SK-N-SH treated with all-trans-retinoic acid at 6 μM for 48 hours (cell line): ENCODE measurements around the gene LFNG.

Experiments used
- ATAC-seq: fragments of 200-7000 bp; cut with Tn5 transposase; 3 replicates; pipeline ENCODE4 v1.9.1; 2020; ENCODE audit warnings: mild to moderate bottlenecking, moderate library complexity
- ARNTL ChIP-seq: fragments of 450-650 bp; formaldehyde crosslinking; IDR thresholded peaks from 2 replicates; pipeline ENCODE4 v1.5.0; 2020; ENCODE audit warnings: low read depth, mild to moderate bottlenecking, moderate library complexity, borderline replicate concordance
- BACH2 ChIP-seq: fragments of 250-450 bp; sonication (Bioruptor Pico); IDR thresholded peaks from 2 replicates; pipeline ENCODE4 v1.9.0; 2021; ENCODE audit warnings: mild to moderate bottlenecking, borderline replicate concordance
- GLIS3 ChIP-seq: fragments of 250-450 bp; sonication (Bioruptor Pico); IDR thresholded peaks from 2 replicates; pipeline ENCODE4 v1.5.0; 2020; ENCODE audit warnings: mild to moderate bottlenecking, moderate library complexity
- PPARA ChIP-seq: fragments of 250-450 bp; sonication (Bioruptor Pico); IDR thresholded peaks from 2 replicates; pipeline ENCODE4 v1.5.0; 2020; ENCODE audit warnings: mild to moderate bottlenecking, borderline replicate concordance
- RARB ChIP-seq: fragments of 250-450 bp; sonication (Bioruptor Pico); IDR thresholded peaks from 2 replicates; pipeline ENCODE4 v1.8.0; 2021; ENCODE audit warnings: mild to moderate bottlenecking, moderate library complexity
- TCF4 ChIP-seq: fragments of 250-450 bp; sonication (Bioruptor Pico); IDR thresholded peaks from 2 replicates; pipeline ENCODE4 v1.8.0; 2021; ENCODE audit warnings: mild to moderate bottlenecking, moderate library complexity, borderline replicate concordance
- TOX ChIP-seq: fragments of 250-450 bp; sonication (Bioruptor Pico); IDR thresholded peaks from 2 replicates; pipeline ENCODE4 v1.8.0; 2021; ENCODE audit warnings: mild to moderate bottlenecking, moderate library complexity, borderline replicate concordance
- TSHZ2 ChIP-seq: fragments of 250-450 bp; sonication (Bioruptor Pico); IDR thresholded peaks from 2 replicates; pipeline ENCODE4 v1.5.0; 2020; ENCODE audit warnings: mild to moderate bottlenecking, moderate library complexity
- ZC3H10 ChIP-seq: fragments of 250-450 bp; sonication (Bioruptor Pico); IDR thresholded peaks from 2 replicates; pipeline ENCODE4 v1.5.1; 2021; ENCODE audit warnings: mild to moderate bottlenecking, moderate library complexity
- ZFP3 ChIP-seq: fragments of 250-450 bp; sonication (Bioruptor Pico); IDR thresholded peaks from 2 replicates; pipeline ENCODE4 v1.5.0; 2020; ENCODE audit warnings: mild to moderate bottlenecking, moderate library complexity
- ZFP30 ChIP-seq: fragments of 450-650 bp; formaldehyde crosslinking; IDR thresholded peaks from 2 replicates; pipeline ENCODE4 v1.5.0; 2022; ENCODE audit warnings: mild to moderate bottlenecking, moderate library complexity
- ZNF565 ChIP-seq: fragments of 450-650 bp; formaldehyde crosslinking; conservative IDR thresholded peaks from 2 replicates; pipeline ENCODE4 v1.5.0; 2020; ENCODE audit warnings: low read depth, mild to moderate bottlenecking, moderate library complexity
- ZNF70 ChIP-seq: fragments of 450-650 bp; formaldehyde crosslinking; IDR thresholded peaks from 2 replicates; pipeline ENCODE4 v1.5.0; 2020; ENCODE audit warnings: mild to moderate bottlenecking, moderate library complexity
- ZNF8 ChIP-seq: fragments of 450-650 bp; formaldehyde crosslinking; IDR thresholded peaks from 2 replicates; pipeline ENCODE4 v1.5.0; 2020; ENCODE audit warnings: mild to moderate bottlenecking, moderate library complexity

LFNG gene

GRCh38 chr7:2575733-2576340 lies 56.3 kb downstream of the LFNG start:
- TF ChIP-seq ZFP30 (CRISPR knock-in tag) (no peak), ZC3H10 (CRISPR knock-in tag) (no peak)
- no peak for ATAC-seq

GRCh38 chr7:2576742-2577491 lies 57.3 kb downstream of the LFNG start:
- ATAC-seq: no peak
- TF ChIP-seq ZNF70 (CRISPR knock-in tag) (no peak), ARNTL (no peak), GLIS3 (CRISPR knock-in tag) (no peak), RARB (CRISPR knock-in tag) (no peak), ZC3H10 (CRISPR knock-in tag) (no peak), TCF4 (CRISPR knock-in tag) (no peak), TOX (CRISPR knock-in tag) (no peak), ZNF8 (CRISPR knock-in tag) (no peak), TSHZ2 (no peak), PPARA (CRISPR knock-in tag) (no peak), ZNF565 (CRISPR knock-in tag) (no peak), ZFP3 (CRISPR knock-in tag) (no peak), BACH2 (no peak), ZFP30 (CRISPR knock-in tag) (no peak)
